T-helper 17 cell (primary cell): ENCODE results near the gene SOX21. TPM values are rescaled to one million over a fixed set of nuclear protein-coding genes. Genes with fewer than 3 reads are reported as not detected.

Source experiments
- ATAC-seq: fragments of 150-1000 bp; cut with Tn5 transposase; 2 replicates; pipeline ENCODE4 v1.10.0; 2021; ENCODE audit warnings: mild to moderate bottlenecking, moderate library complexity
- DNase-seq, 3 donors: peaks; one replicate each; pipeline versions ENCODE4 v3.0.0 to v3.0.0-alpha.2; 2020 to 2021
- H3K9me3 ChIP-seq: one replicate; pipeline ENCODE4 v1.7.0; 2013; ENCODE audit warnings: low read length, mild to moderate bottlenecking; ENCODE audit not compliant: control insufficient read depth, poor library complexity, severe bottlenecking
- H3K27ac Mint-ChIP-seq: one replicate; pipeline ENCODE4 v1.8.0; 2022; ENCODE audit warnings: mild to moderate bottlenecking, moderate library complexity, mixed read lengths
- H3K27me3 Mint-ChIP-seq: one replicate; pipeline ENCODE4 v1.8.0; 2022; ENCODE audit warnings: mixed read lengths
- H3K36me3 Mint-ChIP-seq: one replicate; pipeline ENCODE4 v1.8.0; 2022; ENCODE audit warnings: low read depth, mixed read lengths
- H3K4me1 Mint-ChIP-seq: one replicate; pipeline ENCODE4 v1.8.0; 2022; ENCODE audit warnings: mild to moderate bottlenecking, mixed read lengths
- H3K4me3 Mint-ChIP-seq: one replicate; pipeline ENCODE4 v1.8.0; 2022; ENCODE audit warnings: mild to moderate bottlenecking, moderate library complexity, mixed read lengths
- total RNA-seq, 4 donors: library from RNA in 2 of 4; stranded (reverse) in 2 of 4; gene quantifications; one replicate each; pipeline ENCODE4 v1.2.3 and lab custom pipeline; 2022 to 2026

Gene SOX21
- total RNA-seq, 2 donors from 2014 or later: not detected

GRCh38 chr13:94716016-94716415 lies 3.7 kb upstream of the SOX21 start:
- H3K36me3 Mint-ChIP-seq: no peaks in the 10 kb centered on the region
- peaks cover 43% of the 10 kb centered on the region for H3K27me3 Mint-ChIP-seq
- DNase-seq: no peak
- H3K4me3 Mint-ChIP-seq: no peak overlapping the region
- no peaks in the 10 kb centered on the region for H3K9me3 ChIP-seq
- H3K4me1 Mint-ChIP-seq: peaks cover 5% of the 10 kb centered on the region
- no peak overlapping the region for H3K27ac Mint-ChIP-seq
- ATAC-seq: no peak

GRCh38 chr13:94713561-94714182 lies 1.3 kb upstream of the SOX21 start:
- H3K36me3 Mint-ChIP-seq: no peaks in the 10 kb centered on the region
- DNase-seq: no peak
- H3K27me3 Mint-ChIP-seq: peaks cover 59% of the 10 kb centered on the region
- ATAC-seq: no peak
- no peak overlapping the region for H3K27ac Mint-ChIP-seq
- H3K4me3 Mint-ChIP-seq: peak overlapping the region; percentile 9
- peaks cover 8% of the 10 kb centered on the region for H3K4me1 Mint-ChIP-seq
- no peaks in the 10 kb centered on the region for H3K9me3 ChIP-seq

GRCh38 chr13:94712812-94713560 lies 641 bp upstream of the SOX21 start:
- H3K36me3 Mint-ChIP-seq: no peaks in the 10 kb centered on the region
- peaks cover 66% of the 10 kb centered on the region for H3K27me3 Mint-ChIP-seq
- peak; percentile 25 for ATAC-seq

GRCh38 chr13:94711561-94712286 lies 621 bp downstream of the SOX21 start:
- DNase-seq: no peak
- H3K9me3 ChIP-seq: no peaks in the 10 kb centered on the region
- H3K4me1 Mint-ChIP-seq: peaks cover 11% of the 10 kb centered on the region
- peak overlapping the region; percentile 83 for H3K4me3 Mint-ChIP-seq
- no peak for ATAC-seq
- H3K36me3 Mint-ChIP-seq: peaks cover 2% of the 10 kb centered on the region
- peaks cover 74% of the 10 kb centered on the region for H3K27me3 Mint-ChIP-seq
- no peak overlapping the region for H3K27ac Mint-ChIP-seq

More at GRCh38 chr13:94712812-94713560, 641 bp upstream of the SOX21 start:
- peak overlapping the region; percentile 83 for H3K4me3 Mint-ChIP-seq
- H3K4me1 Mint-ChIP-seq: peaks cover 8% of the 10 kb centered on the region
- no peak for DNase-seq
- no peaks in the 10 kb centered on the region for H3K9me3 ChIP-seq
- H3K27ac Mint-ChIP-seq: no peak overlapping the region

- ATAC-seq (peak; percentile 10), DNase-seq (no peak)
- H3K27ac Mint-ChIP-seq: no peak overlapping the region
- peaks cover 2% of the 10 kb centered on the region for H3K36me3 Mint-ChIP-seq
- peaks cover 74% of the 10 kb centered on the region for H3K27me3 Mint-ChIP-seq
- peak overlapping the region; percentile 72 for H3K4me3 Mint-ChIP-seq
- H3K4me1 Mint-ChIP-seq: peaks cover 11% of the 10 kb centered on the region
- no peaks in the 10 kb centered on the region for H3K9me3 ChIP-seq
Measured at GRCh38 chr13:94710881-94711560, 1.3 kb downstream of the SOX21 start.

GRCh38 chr13:94710065-94710781 lies 2.1 kb downstream of the SOX21 start:
- no peak overlapping the region for H3K27ac Mint-ChIP-seq

GRCh38 chr13:94709001-94709834 lies 3.1 kb downstream of the SOX21 start:
- Mint-ChIP-seq H3K4me1 (peaks cover 11% of the 10 kb centered on the region), H3K36me3 (peaks cover 2% of the 10 kb centered on the region), H3K4me3 (no peak overlapping the region), H3K27me3 (peaks cover 71% of the 10 kb centered on the region), H3K27ac (no peak overlapping the region)
- DNase-seq (no peak), ATAC-seq (no peak)
- no peaks in the 10 kb centered on the region for H3K9me3 ChIP-seq

More at GRCh38 chr13:94710065-94710781, 2.1 kb downstream of the SOX21 start:
- H3K4me3 Mint-ChIP-seq: peak overlapping the region; percentile 57
- no peak for DNase-seq
- no peak for ATAC-seq
- H3K4me1 Mint-ChIP-seq: peaks cover 11% of the 10 kb centered on the region
- H3K9me3 ChIP-seq: no peaks in the 10 kb centered on the region
- peaks cover 2% of the 10 kb centered on the region for H3K36me3 Mint-ChIP-seq
- peaks cover 74% of the 10 kb centered on the region for H3K27me3 Mint-ChIP-seq

- ATAC-seq (no peak), DNase-seq (no peak)
- Mint-ChIP-seq H3K36me3 (peaks cover 5% of the 10 kb centered on the region), H3K27ac (no peak overlapping the region), H3K4me1 (peaks cover 12% of the 10 kb centered on the region), H3K4me3 (peak overlapping the region; percentile 7), H3K27me3 (peaks cover 73% of the 10 kb centered on the region)
- no peaks in the 10 kb centered on the region for H3K9me3 ChIP-seq
Measured at GRCh38 chr13:94708031-94708859, 4.1 kb downstream of the SOX21 start.

- peaks cover 77% of the 10 kb centered on the region for H3K27me3 Mint-ChIP-seq
- H3K4me1 Mint-ChIP-seq: peaks cover 12% of the 10 kb centered on the region
- no peak overlapping the region for H3K27ac Mint-ChIP-seq
- DNase-seq: no peak
- H3K9me3 ChIP-seq: no peaks in the 10 kb centered on the region
- peaks cover 5% of the 10 kb centered on the region for H3K36me3 Mint-ChIP-seq
- ATAC-seq: no peak
- H3K4me3 Mint-ChIP-seq: peak overlapping the region; percentile 7
Measured at GRCh38 chr13:94707400-94708021, 4.8 kb downstream of the SOX21 start.

GRCh38 chr13:94706843-94707399 lies 5.4 kb downstream of the SOX21 start:
- peaks cover 79% of the 10 kb centered on the region for H3K27me3 Mint-ChIP-seq
- DNase-seq (no peak), ATAC-seq (no peak)
- peaks cover 10% of the 10 kb centered on the region for H3K4me1 Mint-ChIP-seq
- H3K36me3 Mint-ChIP-seq: peaks cover 5% of the 10 kb centered on the region
- H3K27ac Mint-ChIP-seq: peak overlapping the region; percentile 29
- H3K4me3 Mint-ChIP-seq: no peak overlapping the region
- no peaks in the 10 kb centered on the region for H3K9me3 ChIP-seq
